ENCODE results near the gene ASB9. TPM values are rescaled to one million over a fixed set of nuclear protein-coding genes. Genes with fewer than 3 reads are reported as not detected.
A peak's percentile ranks its signal among the peaks of the same experiment; 100 is the strongest.

Gene ASB9
- under 1 TPM; 0.20 to 0.46 TPM for total RNA-seq
- polyA plus RNA-seq (2013, experiment 1 of 2), result 0.85 TPM
- polyA plus RNA-seq (2013, experiment 2 of 2), result 0.33 TPM
- long read RNA-seq, experiment 1, result 0 reads
- long read RNA-seq, experiment 2, result 0 reads
- long read RNA-seq, experiment 3, partial matches to known transcripts, result 0 of 2 reads
- long read RNA-seq, experiment 3, other reads (novel, unspliced or antisense), result 1 of 2 reads
- long read RNA-seq, experiment 4, partial matches to known transcripts, result 0 of 2 reads
- long read RNA-seq, experiment 4, other reads (novel, unspliced or antisense), result 1 of 2 reads

DNA sequence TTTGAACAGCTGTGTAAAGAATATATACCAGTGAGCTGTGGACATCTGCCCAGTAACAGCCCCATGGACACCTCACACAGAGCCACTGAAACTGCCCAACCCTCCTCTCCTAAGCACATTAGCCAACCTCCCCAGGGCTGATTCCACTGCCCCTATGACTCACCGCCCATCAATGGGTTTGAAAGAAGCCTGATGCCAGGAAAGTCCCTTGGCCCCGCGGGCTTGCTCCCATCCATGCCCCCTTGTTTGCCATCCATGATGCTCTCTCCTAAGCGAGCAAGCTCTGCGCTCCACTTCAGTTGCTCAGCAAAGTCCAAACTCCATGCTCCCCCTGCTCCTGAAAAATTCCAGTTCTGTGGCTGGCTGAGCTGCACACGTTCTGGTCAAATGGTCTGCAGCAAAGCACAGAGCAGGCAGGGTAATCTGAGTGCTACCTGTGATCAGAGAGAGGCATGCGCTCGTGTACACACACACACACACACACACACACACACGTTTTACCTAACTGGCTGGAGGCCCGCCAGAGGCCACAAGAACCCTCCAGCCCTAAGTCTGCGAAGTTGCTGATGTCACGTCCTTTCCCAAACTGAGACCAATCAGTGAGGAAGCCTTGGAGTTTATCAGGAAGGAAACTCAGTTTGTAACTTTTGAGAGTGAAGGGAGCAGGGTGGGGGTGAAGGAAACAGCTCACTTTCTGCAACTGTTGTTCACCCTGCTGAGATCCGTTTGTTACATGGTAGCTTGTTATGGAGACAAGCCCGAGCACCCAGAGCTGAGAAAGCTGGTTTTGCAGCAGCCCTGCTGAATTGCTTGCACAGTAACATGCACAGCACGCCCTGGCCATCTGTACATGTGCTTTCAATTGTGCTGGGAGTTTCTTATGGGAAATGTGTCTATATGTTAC, at the start of gene ASB9:
Gene ASB9 (minus strand): TSS at position 466 of the 904 bp plus-strand sequence. CDS start 209 bp downstream, at position 257.
- TF ChIP-seq, protein P1, sequence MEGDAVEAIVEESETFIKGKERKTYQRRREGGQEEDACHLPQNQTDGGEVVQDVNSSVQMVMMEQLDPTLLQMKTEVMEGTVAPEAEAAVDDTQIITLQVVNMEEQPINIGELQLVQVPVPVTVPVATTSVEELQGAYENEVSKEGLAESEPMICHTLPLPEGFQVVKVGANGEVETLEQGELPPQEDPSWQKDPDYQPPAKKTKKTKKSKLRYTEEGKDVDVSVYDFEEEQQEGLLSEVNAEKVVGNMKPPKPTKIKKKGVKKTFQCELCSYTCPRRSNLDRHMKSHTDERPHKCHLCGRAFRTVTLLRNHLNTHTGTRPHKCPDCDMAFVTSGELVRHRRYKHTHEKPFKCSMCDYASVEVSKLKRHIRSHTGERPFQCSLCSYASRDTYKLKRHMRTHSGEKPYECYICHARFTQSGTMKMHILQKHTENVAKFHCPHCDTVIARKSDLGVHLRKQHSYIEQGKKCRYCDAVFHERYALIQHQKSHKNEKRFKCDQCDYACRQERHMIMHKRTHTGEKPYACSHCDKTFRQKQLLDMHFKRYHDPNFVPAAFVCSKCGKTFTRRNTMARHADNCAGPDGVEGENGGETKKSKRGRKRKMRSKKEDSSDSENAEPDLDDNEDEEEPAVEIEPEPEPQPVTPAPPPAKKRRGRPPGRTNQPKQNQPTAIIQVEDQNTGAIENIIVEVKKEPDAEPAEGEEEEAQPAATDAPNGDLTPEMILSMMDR (conservative IDR thresholded peaks at IDR 0.05), result no peak
- Histone ChIP-seq H3K9me3 (ENCODE audit: control insufficient read depth, low read length) (no peaks in the 10 kb centered on the region), H3K36me3 (ENCODE audit: control insufficient read depth, insufficient read depth, low read length) (no peaks in the 10 kb centered on the region), H3K9ac (ENCODE audit: extremely low read depth, low read length, poor library complexity, severe bottlenecking) (no peak within 1 kb of the TSS), H3K4me3 (ENCODE audit: low read length) (no peak within 1 kb of the TSS), H3K27ac (ENCODE audit: low read depth, low read length) (no peak within 1 kb of the TSS), H3K27me3 (ENCODE audit: control insufficient read depth, insufficient read depth, low read length, poor library complexity, severe bottlenecking) (no peaks in the 10 kb centered on the region), H3K4me1 (ENCODE audit: control insufficient read depth, insufficient read depth, low read length) (no peaks in the 10 kb centered on the region)
- Mint-ChIP-seq H3K4me1 (peaks cover 2% of the 10 kb centered on the region), H3K9me3 (peaks cover 53% of the 10 kb centered on the region), H3K4me3 (no peak within 1 kb of the TSS), H3K27ac (no peak within 1 kb of the TSS), H3K27me3 (ENCODE audit: insufficient read depth) (no peaks in the 10 kb centered on the region), H3K36me3 (ENCODE audit: low read depth) (no peaks in the 10 kb centered on the region)
- DNase-seq, result peak; percentile 55
- WGBS, 2 experiments (ENCODE audit: insufficient coverage in 1 of 2, insufficient read length in 1 of 2), result 69 to 86% methylated on average over 2 to 14 of the region's 15 CpGs

- H3K9me3 Mint-ChIP-seq, result peaks cover 2% of the 10 kb centered on the region
- no peak overlapping the region for H3K27ac Mint-ChIP-seq
- Histone ChIP-seq H3K36me3 (ENCODE audit: control insufficient read depth, insufficient read depth, low read length) (peaks cover 25% of the 10 kb centered on the region), H3K27ac (ENCODE audit: low read depth, low read length) (no peak overlapping the region), H3K4me3 (ENCODE audit: low read length) (no peak overlapping the region), H3K4me1 (ENCODE audit: control insufficient read depth, insufficient read depth, low read length) (no peaks in the 10 kb centered on the region), H3K27me3 (ENCODE audit: control insufficient read depth, insufficient read depth, low read length, poor library complexity, severe bottlenecking) (no peaks in the 10 kb centered on the region), H3K9ac (ENCODE audit: extremely low read depth, low read length, poor library complexity, severe bottlenecking) (no peak overlapping the region), H3K9me3 (ENCODE audit: control insufficient read depth, low read length) (no peaks in the 10 kb centered on the region)
- WGBS, 2 experiments (ENCODE audit: insufficient coverage in 1 of 2, insufficient read length in 1 of 2), result 100% methylated on average over 2 of the region's 4 CpGs; no CpG with 5 or more reads in 1 of the 2 experiments
- no peaks in the 10 kb centered on the region for H3K27me3 Mint-ChIP-seq (ENCODE audit: insufficient read depth)
- DNase-seq, result no peak
- H3K4me1 Mint-ChIP-seq, result no peaks in the 10 kb centered on the region
- TF ChIP-seq, protein P1 (conservative IDR thresholded peaks at IDR 0.05), result no peak
- no peak overlapping the region for H3K4me3 Mint-ChIP-seq
- peaks cover 22% of the 10 kb centered on the region for H3K36me3 Mint-ChIP-seq (ENCODE audit: low read depth)
These were observed 49.2 kb upstream of the ASB9 start for GRCh38 chrX:15319075-15319474.

DNA sequence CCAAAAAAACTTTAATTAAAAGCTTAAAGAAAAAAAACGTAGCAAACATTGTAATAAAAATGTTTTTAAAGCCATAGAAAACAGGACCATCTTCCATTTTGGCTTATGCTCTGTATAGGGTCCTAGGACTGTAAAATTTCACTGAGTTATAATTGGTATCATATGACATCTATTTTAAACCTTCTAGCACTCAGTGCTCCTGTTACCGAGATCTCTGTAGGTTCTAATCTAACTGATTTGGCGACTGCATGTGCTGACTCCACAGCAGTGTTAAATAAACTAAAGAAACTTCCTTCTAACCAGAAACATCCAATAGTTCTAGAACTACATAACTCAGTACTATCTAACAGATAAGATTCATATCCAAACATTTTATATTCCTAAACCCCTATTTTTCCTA, 45.6 kb upstream of the ASB9 start, which contains the start of gene ASB11:
Gene ASB11 (minus strand): TSS at position 132 of the 400 bp plus-strand sequence. CDS start 35 bp downstream, at position 97.
- Histone ChIP-seq H3K4me1 (ENCODE audit: control insufficient read depth, insufficient read depth, low read length) (no peaks in the 10 kb centered on the region), H3K9me3 (ENCODE audit: control insufficient read depth, low read length) (no peaks in the 10 kb centered on the region), H3K27me3 (ENCODE audit: control insufficient read depth, insufficient read depth, low read length, poor library complexity, severe bottlenecking) (no peaks in the 10 kb centered on the region), H3K27ac (ENCODE audit: low read depth, low read length) (no peak within 1 kb of the TSS), H3K36me3 (ENCODE audit: control insufficient read depth, insufficient read depth, low read length) (peaks cover 4% of the 10 kb centered on the region), H3K9ac (ENCODE audit: extremely low read depth, low read length, poor library complexity, severe bottlenecking) (no peak within 1 kb of the TSS), H3K4me3 (ENCODE audit: low read length) (no peak within 1 kb of the TSS)
- H3K36me3 Mint-ChIP-seq (ENCODE audit: low read depth), result peaks cover 11% of the 10 kb centered on the region
- TF ChIP-seq, protein P1 (conservative IDR thresholded peaks at IDR 0.05), result no peak
- H3K4me1 Mint-ChIP-seq, result no peaks in the 10 kb centered on the region
- H3K27me3 Mint-ChIP-seq (ENCODE audit: insufficient read depth), result peaks cover 2% of the 10 kb centered on the region
- H3K4me3 Mint-ChIP-seq, result no peak within 1 kb of the TSS
- no peak within 1 kb of the TSS for H3K27ac Mint-ChIP-seq
- DNase-seq, result no peak
- 91% methylated on average over 2 of the region's 3 CpGs; no CpG with 5 or more reads in 1 of the 2 experiments for WGBS, 2 experiments (ENCODE audit: insufficient coverage in 1 of 2, insufficient read length in 1 of 2)
- peaks cover 2% of the 10 kb centered on the region for H3K9me3 Mint-ChIP-seq
